ENCODE results near the gene LMX1B.

LMX1B gene

GRCh38 chr9:126621919-126622735 lies 8.4 kb downstream of the LMX1B start:
- H3K4me3 ChIP-seq = no peak overlapping the region
- no peak overlapping the region for H3K27ac ChIP-seq
- no peak for DNase-seq (ENCODE audit: low spot score)
- TF ChIP-seq CTCF (IDR thresholded peaks at IDR 0.05) = no peak

- no peak for TF ChIP-seq CTCF (IDR thresholded peaks at IDR 0.05)
- Histone ChIP-seq H3K4me3 (no peak overlapping the region), H3K27ac (no peak overlapping the region)
- no peak for DNase-seq (ENCODE audit: low spot score)
These were observed 9.6 kb downstream of the LMX1B start for GRCh38 chr9:126623314-126623666.

GRCh38 chr9:126623667-126624478 lies 10.1 kb downstream of the LMX1B start:
- no peak for DNase-seq (ENCODE audit: low spot score)
- H3K4me3 ChIP-seq = no peak overlapping the region
- no peak overlapping the region for H3K27ac ChIP-seq
- TF ChIP-seq CTCF (IDR thresholded peaks at IDR 0.05) = no peak

GRCh38 chr9:126624479-126624826 lies 10.7 kb downstream of the LMX1B start:
- TF ChIP-seq CTCF (IDR thresholded peaks at IDR 0.05) = no peak
- no peak for DNase-seq (ENCODE audit: low spot score)
- Histone ChIP-seq H3K4me3 (no peak overlapping the region), H3K27ac (no peak overlapping the region)

GRCh38 chr9:126624912-126625311 lies 11.2 kb downstream of the LMX1B start:
- Histone ChIP-seq H3K27ac (no peak overlapping the region), H3K4me3 (no peak overlapping the region)
- no peak for TF ChIP-seq CTCF (IDR thresholded peaks at IDR 0.05)
- DNase-seq (ENCODE audit: low spot score) = no peak

GRCh38 chr9:126625329-126626126 lies 11.8 kb downstream of the LMX1B start:
- no peak for DNase-seq (ENCODE audit: low spot score)
- no peak for TF ChIP-seq CTCF (IDR thresholded peaks at IDR 0.05)
- H3K4me3 ChIP-seq = peak overlapping the region; percentile 64
- no peak overlapping the region for H3K27ac ChIP-seq
